Neural cell (in vitro differentiated cells): ENCODE results near the gene CCNT2. TPM values are rescaled to one million over a fixed set of nuclear protein-coding genes. Genes with fewer than 3 reads are reported as not detected.

Experiments
- H2AFZ ChIP-seq: fragments of 200-600, 300-800 bp; sonication (generic), shearing (Covaris generic); 2 replicates; pipeline ENCODE4 v1.6.0; 2014; ENCODE audit warnings: low read depth, mild to moderate bottlenecking, antibody characterized with exemption, low read length, moderate library complexity
- H3F3A ChIP-seq: fragments of 200-600 bp; shearing (Covaris generic); 2 replicates; pipeline ENCODE4 v1.6.1; 2016; ENCODE audit warnings: mild to moderate bottlenecking, moderate library complexity, mixed read lengths, antibody characterized with exemption, low read length; ENCODE audit not compliant: insufficient read depth, poor library complexity, severe bottlenecking
- H3K27ac ChIP-seq: fragments of 200-600, 300-800 bp; sonication (generic), shearing (Covaris generic); 2 replicates; pipeline ENCODE4 v1.5.1; 2014; ENCODE audit warnings: mild to moderate bottlenecking, low read length, moderate library complexity
- H3K27me3 ChIP-seq: fragments of 300-800, 200-600 bp; sonication (generic), shearing (Covaris generic); 2 replicates; pipeline ENCODE4 v1.6.0; 2014; ENCODE audit warnings: mild to moderate bottlenecking, low read depth, low read length, moderate library complexity; ENCODE audit not compliant: insufficient read depth
- H3K36me3 ChIP-seq: fragments of 300-800, 200-600 bp; sonication (generic), shearing (Covaris generic); 2 replicates; pipeline ENCODE4 v1.5.1; 2014; ENCODE audit warnings: mild to moderate bottlenecking, antibody characterized with exemption, low read length, moderate library complexity; ENCODE audit not compliant: insufficient read depth
- H3K4me2 ChIP-seq: fragments of 300-800, 200-600 bp; sonication (generic), shearing (Covaris generic); 2 replicates; pipeline ENCODE4 v1.6.0; 2014; ENCODE audit warnings: mild to moderate bottlenecking, low read length
- H3K4me3 ChIP-seq: fragments of 300-800, 200-600 bp; sonication (generic), shearing (Covaris generic); 2 replicates; pipeline ENCODE4 v1.5.1; 2014; ENCODE audit warnings: mild to moderate bottlenecking, low read length, moderate library complexity
- H3K79me2 ChIP-seq: fragments of 200-600 bp; shearing (Covaris generic); replicated peaks from 2 replicates; pipeline ENCODE4 v1.6.0; 2014; ENCODE audit warnings: mild to moderate bottlenecking, low read length, moderate library complexity; ENCODE audit not compliant: insufficient read depth
- H3K9ac ChIP-seq: fragments of 300-800, 200-600 bp; sonication (generic), shearing (Covaris generic); 2 replicates; pipeline ENCODE4 v1.6.1; 2016; ENCODE audit warnings: mild to moderate bottlenecking, low read length, mixed read lengths
- H3K9me2 ChIP-seq: fragments of 200-600 bp; shearing (Covaris generic); 2 replicates; pipeline ENCODE4 v1.6.1; 2016; ENCODE audit warnings: mild to moderate bottlenecking, low read length, mixed read lengths; ENCODE audit not compliant: insufficient read depth
- H3K9me3 ChIP-seq: fragments of 200-600, 300-800 bp; sonication (generic), shearing (Covaris generic); 2 replicates; pipeline ENCODE4 v1.6.1; 2016; ENCODE audit warnings: mild to moderate bottlenecking, mixed run types, low read length, moderate library complexity, mixed read lengths
- H4K20me1 ChIP-seq: fragments of 200-600 bp; shearing (Covaris generic); 2 replicates; pipeline ENCODE4 v1.6.1; 2016; ENCODE audit warnings: mild to moderate bottlenecking, mixed run types; ENCODE audit not compliant: insufficient read depth
- CTCF ChIP-seq: fragments of 450-650 bp; IDR thresholded peaks from 2 replicates; pipeline ENCODE4 v1.5.1; 2014; ENCODE audit warnings: antibody characterized with exemption, mild to moderate bottlenecking, moderate library complexity; ENCODE audit not compliant: poor library complexity, severe bottlenecking
- EZH2 ChIP-seq: fragments of 200-600, 300-800 bp; shearing (Covaris generic), sonication (generic); IDR thresholded peaks from 2 replicates; pipeline ENCODE4 v1.6.1; 2014; ENCODE audit warnings: antibody characterized with exemption, low read length, borderline replicate concordance, mild to moderate bottlenecking; ENCODE audit not compliant: insufficient read depth, poor library complexity, severe bottlenecking
- MXI1 ChIP-seq: fragments of 450-650 bp; conservative IDR thresholded peaks from 2 replicates; pipeline ENCODE4 v1.6.1; 2014; ENCODE audit warnings: antibody characterized with exemption, mild to moderate bottlenecking; ENCODE audit not compliant: poor library complexity, severe bottlenecking
- POLR2AphosphoS5 ChIP-seq: IDR thresholded peaks from 2 replicates; pipeline ENCODE4 v1.6.1; 2012
- RAD21 ChIP-seq: fragments of 450-650 bp; conservative IDR thresholded peaks from 2 replicates; pipeline ENCODE4 v1.6.1; 2014; ENCODE audit warnings: antibody characterized with exemption, mild to moderate bottlenecking, moderate library complexity
- REST ChIP-seq: IDR thresholded peaks from 2 replicates; pipeline ENCODE4 v1.6.1; 2012; ENCODE audit warnings: borderline replicate concordance
- SMC3 ChIP-seq: fragments of 450-650 bp; conservative IDR thresholded peaks from 2 replicates; pipeline ENCODE4 v1.6.1; 2014; ENCODE audit warnings: antibody characterized with exemption, mild to moderate bottlenecking, moderate library complexity; ENCODE audit not compliant: poor library complexity
- TAF1 ChIP-seq: IDR thresholded peaks from 2 replicates; pipeline ENCODE4 v1.6.1; 2012; ENCODE audit warnings: low read depth
- polyA plus RNA-seq: library from polyadenylated mRNA; depleted of rRNA; stranded (reverse); fragments of >200 nt; gene quantifications from 2 replicates; pipeline ENCODE4 v1.2.3, GENCODE V29; 2014

The CCNT2 gene
- polyA plus RNA-seq, 1 donor from 2014 or later: 134 TPM

- no peak overlapping the region for H3K9ac ChIP-seq
- H3K9me3 ChIP-seq: no peaks in the 10 kb centered on the region
- no peaks in the 10 kb centered on the region for H3K9me2 ChIP-seq
- TF ChIP-seq RAD21: no peak
- no peak for TF ChIP-seq SMC3
- TF ChIP-seq MXI1: no peak
- TF ChIP-seq TAF1: no peak
- TF ChIP-seq CTCF: no peak
- TF ChIP-seq REST: no peak
- TF ChIP-seq EZH2: no peak
- no peak for TF ChIP-seq POLR2AphosphoS5
- H2AFZ ChIP-seq: no peak overlapping the region
- no peak overlapping the region for H3K27ac ChIP-seq
- H3K4me2 ChIP-seq: no peak overlapping the region
- no peaks in the 10 kb centered on the region for H3K36me3 ChIP-seq
- no peaks in the 10 kb centered on the region for H3K27me3 ChIP-seq
- peaks cover 92% of the 10 kb centered on the region for H3K79me2 ChIP-seq
- H3K4me3 ChIP-seq: no peak overlapping the region
- H3F3A ChIP-seq: no peaks in the 10 kb centered on the region
- peaks cover 11% of the 10 kb centered on the region for H4K20me1 ChIP-seq
These were observed 15.1 kb downstream of the CCNT2 start for GRCh38 chr2:134933732-134934131.

GRCh38 chr2:134934150-134934549 lies 15.5 kb downstream of the CCNT2 start:
- no peaks in the 10 kb centered on the region for H3K9me2 ChIP-seq
- no peak for TF ChIP-seq POLR2AphosphoS5
- TF ChIP-seq TAF1: no peak
- TF ChIP-seq REST: no peak
- TF ChIP-seq SMC3: no peak
- no peak overlapping the region for H3K4me3 ChIP-seq
- H3K4me2 ChIP-seq: no peak overlapping the region
- no peaks in the 10 kb centered on the region for H3K9me3 ChIP-seq
- H3F3A ChIP-seq: no peaks in the 10 kb centered on the region
- H3K9ac ChIP-seq: no peak overlapping the region
- H2AFZ ChIP-seq: no peak overlapping the region
- H3K36me3 ChIP-seq: no peaks in the 10 kb centered on the region
- peaks cover 91% of the 10 kb centered on the region for H3K79me2 ChIP-seq
- no peaks in the 10 kb centered on the region for H3K27me3 ChIP-seq
- H3K27ac ChIP-seq: no peak overlapping the region
- H4K20me1 ChIP-seq: peaks cover 10% of the 10 kb centered on the region
